ENCODE measurements around the gene ADCY10. TPM values are rescaled to one million over a fixed set of nuclear protein-coding genes. Genes with fewer than 3 reads are reported as not detected.
A peak's percentile ranks its signal among the peaks of the same experiment; 100 is the strongest.

ADCY10 gene
- total RNA-seq, 1 donor from 2014 or later = not detected

DNA sequence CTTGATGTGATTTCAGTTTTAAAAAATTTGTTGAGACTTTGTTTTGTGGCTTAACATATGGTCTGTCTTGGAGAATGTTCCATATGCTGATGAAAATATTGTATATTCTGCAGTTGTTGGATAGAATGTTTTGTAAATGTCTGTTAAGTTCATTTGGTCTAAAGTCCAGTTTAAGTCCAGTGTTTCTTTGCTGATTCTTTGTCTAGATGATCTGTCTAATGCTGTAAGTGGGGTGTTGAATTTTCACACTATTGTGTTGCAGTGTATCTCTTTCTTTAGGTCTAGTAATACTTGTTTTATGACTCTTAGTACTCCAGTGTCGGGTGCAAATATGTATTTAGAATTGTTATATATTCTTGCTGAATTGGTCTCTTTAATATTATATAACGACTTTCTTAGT, 33.8 kb upstream of the ADCY10 start:
- TF ChIP-seq, protein P1, sequence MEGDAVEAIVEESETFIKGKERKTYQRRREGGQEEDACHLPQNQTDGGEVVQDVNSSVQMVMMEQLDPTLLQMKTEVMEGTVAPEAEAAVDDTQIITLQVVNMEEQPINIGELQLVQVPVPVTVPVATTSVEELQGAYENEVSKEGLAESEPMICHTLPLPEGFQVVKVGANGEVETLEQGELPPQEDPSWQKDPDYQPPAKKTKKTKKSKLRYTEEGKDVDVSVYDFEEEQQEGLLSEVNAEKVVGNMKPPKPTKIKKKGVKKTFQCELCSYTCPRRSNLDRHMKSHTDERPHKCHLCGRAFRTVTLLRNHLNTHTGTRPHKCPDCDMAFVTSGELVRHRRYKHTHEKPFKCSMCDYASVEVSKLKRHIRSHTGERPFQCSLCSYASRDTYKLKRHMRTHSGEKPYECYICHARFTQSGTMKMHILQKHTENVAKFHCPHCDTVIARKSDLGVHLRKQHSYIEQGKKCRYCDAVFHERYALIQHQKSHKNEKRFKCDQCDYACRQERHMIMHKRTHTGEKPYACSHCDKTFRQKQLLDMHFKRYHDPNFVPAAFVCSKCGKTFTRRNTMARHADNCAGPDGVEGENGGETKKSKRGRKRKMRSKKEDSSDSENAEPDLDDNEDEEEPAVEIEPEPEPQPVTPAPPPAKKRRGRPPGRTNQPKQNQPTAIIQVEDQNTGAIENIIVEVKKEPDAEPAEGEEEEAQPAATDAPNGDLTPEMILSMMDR (IDR thresholded peaks at IDR 0.05) = no peak
- TF ChIP-seq POLR2AphosphoS5 (IDR thresholded peaks at IDR 0.05; ENCODE audit: insufficient read depth in 1 of 2, low read depth in 1 of 2) = no peak
- TF ChIP-seq POLR2A (IDR thresholded peaks at IDR 0.05) = no peak
- H3K4me1 ChIP-seq = peaks cover 16% of the 10 kb centered on the region

DNA sequence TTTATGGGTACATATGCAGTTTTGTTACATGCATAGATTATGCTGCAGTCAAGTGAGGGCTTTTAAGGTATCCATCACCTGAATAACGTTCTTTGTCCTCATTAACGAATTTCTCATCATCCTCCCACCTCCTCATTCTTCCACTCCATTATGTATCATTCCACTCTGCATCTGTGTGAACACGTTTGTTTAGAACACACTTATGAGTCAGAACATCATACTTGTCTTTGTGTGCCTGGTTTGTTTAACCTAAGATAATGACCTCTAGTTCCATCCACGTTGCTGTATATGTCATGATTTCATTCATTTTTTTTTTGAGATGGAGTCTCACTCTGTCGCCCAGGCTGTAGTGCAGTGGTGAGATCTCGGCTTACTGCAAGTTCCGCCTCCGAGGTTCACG, 29.6 kb upstream of the ADCY10 start:
- TF ChIP-seq POLR2A (IDR thresholded peaks at IDR 0.05) = no peak
- TF ChIP-seq, protein P1 (IDR thresholded peaks at IDR 0.05) = no peak
- TF ChIP-seq POLR2AphosphoS5 (IDR thresholded peaks at IDR 0.05; ENCODE audit: insufficient read depth in 1 of 2, low read depth in 1 of 2) = no peak

More for the DNA sequence above, 33.8 kb upstream of the ADCY10 start:
- peaks cover 0 to 6% of the 10 kb centered on the region in 2 donors for H3K36me3 ChIP-seq
- intact Hi-C loops (cut with DNase I) = no loop called here
- no peaks in the 10 kb centered on the region for H3K9me3 ChIP-seq
- no peak for DNase-seq (ENCODE audit: extremely low spot score in 2 of 2)
- H3K27ac ChIP-seq = no peak overlapping the region
- H3K27me3 ChIP-seq = no peaks in the 10 kb centered on the region
- H3K4me3 ChIP-seq = no peak overlapping the region

DNA sequence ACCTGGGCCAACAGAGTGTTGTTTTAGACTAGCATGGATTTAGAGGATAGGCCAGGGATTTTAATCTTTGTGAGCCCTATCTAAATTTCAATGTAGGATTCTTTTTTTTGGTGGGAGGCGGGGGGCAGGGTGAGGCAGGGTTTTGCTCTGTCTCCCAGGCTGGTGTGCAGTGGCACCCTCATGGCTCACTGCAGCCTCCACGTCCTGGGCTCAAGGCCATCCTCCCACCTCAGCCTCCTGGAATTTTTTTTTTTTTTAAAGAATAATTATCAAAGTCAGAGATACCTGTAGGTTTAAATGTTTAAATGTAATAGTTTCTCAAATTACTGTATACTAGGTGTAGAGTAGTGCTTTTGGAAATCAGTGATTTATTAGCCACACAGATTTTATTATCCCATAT, 26.3 kb upstream of the ADCY10 start:
- DNase-seq (ENCODE audit: extremely low spot score in 2 of 2) = no peak
- Histone ChIP-seq H3K4me1 (peaks cover 15% of the 10 kb centered on the region), H3K27me3 (no peaks in the 10 kb centered on the region), H3K27ac (no peak overlapping the region), H3K4me3 (no peak overlapping the region), H3K36me3 (no peaks in the 10 kb centered on the region), H3K9me3 (no peaks in the 10 kb centered on the region)
- TF ChIP-seq, protein P1 (IDR thresholded peaks at IDR 0.05) = no peak
- no peak for TF ChIP-seq POLR2A (IDR thresholded peaks at IDR 0.05)
- TF ChIP-seq POLR2AphosphoS5 (IDR thresholded peaks at IDR 0.05; ENCODE audit: insufficient read depth in 1 of 2, low read depth in 1 of 2) = no peak
- intact Hi-C loops (cut with DNase I) = no loop called here

More for the DNA sequence above, 29.6 kb upstream of the ADCY10 start:
- no peaks in the 10 kb centered on the region for H3K36me3 ChIP-seq
- no peak for DNase-seq (ENCODE audit: extremely low spot score in 2 of 2)
- intact Hi-C loops (cut with DNase I) = no loop called here
- H3K4me3 ChIP-seq = no peak overlapping the region
- no peaks in the 10 kb centered on the region for H3K27me3 ChIP-seq
- no peak overlapping the region for H3K27ac ChIP-seq
- H3K4me1 ChIP-seq = peaks cover 7% of the 10 kb centered on the region
- H3K9me3 ChIP-seq = no peaks in the 10 kb centered on the region

DNA sequence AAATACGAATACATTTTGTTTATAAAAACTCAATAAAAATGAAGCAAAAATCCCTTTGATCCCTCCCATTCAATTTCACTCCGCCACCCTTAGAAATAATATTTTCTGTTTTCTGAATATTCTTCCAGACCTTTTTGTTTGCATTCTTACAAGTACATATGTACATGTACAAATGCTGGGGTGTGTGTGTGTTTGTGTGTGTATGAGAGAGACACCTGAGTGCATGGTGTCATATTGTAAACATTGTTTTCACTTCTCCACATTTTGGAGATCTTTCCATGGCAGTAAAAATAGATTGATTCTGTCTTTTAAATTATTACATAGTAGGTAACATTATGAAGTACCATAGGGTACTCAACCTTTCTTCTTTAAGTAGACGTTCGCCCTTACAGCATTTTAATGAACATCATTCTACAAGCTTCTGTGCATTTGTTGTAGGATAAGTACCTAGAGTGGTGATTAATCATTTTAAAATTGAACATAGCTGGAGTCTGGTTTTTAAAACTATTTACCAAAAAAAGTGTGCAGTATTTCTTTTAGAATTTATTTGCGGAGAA, 24.2 kb upstream of the ADCY10 start:
- Histone ChIP-seq H3K9me3 (no peaks in the 10 kb centered on the region), H3K36me3 (no peaks in the 10 kb centered on the region), H3K4me1 (peaks cover 36% of the 10 kb centered on the region), H3K27me3 (no peaks in the 10 kb centered on the region), H3K4me3 (peak overlapping the region; percentile 90 to 93), H3K27ac (peak overlapping the region; percentile 97)
- no peak for TF ChIP-seq POLR2A (IDR thresholded peaks at IDR 0.05)
- intact Hi-C loops (cut with DNase I) = no loop called here
- DNase-seq (ENCODE audit: extremely low spot score in 2 of 2) = no peak

DNA sequence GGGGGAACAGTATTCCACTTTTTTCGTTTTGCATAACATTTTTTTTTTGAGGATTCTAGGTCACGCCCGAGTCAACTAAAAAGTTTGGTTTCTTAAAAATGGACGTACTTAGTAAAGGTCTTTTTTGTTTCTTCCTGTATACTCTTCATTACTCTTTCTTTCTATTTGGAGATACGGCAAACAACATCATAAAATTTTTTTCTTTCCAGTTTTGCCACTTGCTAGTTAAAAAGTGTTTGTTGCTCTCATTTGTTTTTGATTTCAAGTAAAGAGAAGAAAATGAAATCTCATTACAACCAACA, 23.7 kb upstream of the ADCY10 start:
- H3K9me3 ChIP-seq = no peaks in the 10 kb centered on the region
- DNase-seq (ENCODE audit: extremely low spot score in 2 of 2) = no peak
- H3K4me1 ChIP-seq = peaks cover 38% of the 10 kb centered on the region
- no peaks in the 10 kb centered on the region for H3K36me3 ChIP-seq
- TF ChIP-seq POLR2AphosphoS5 (IDR thresholded peaks at IDR 0.05; ENCODE audit: insufficient read depth in 1 of 2, low read depth in 1 of 2) (no peak), POLR2A (IDR thresholded peaks at IDR 0.05) (no peak)
- TF ChIP-seq, protein P1 (IDR thresholded peaks at IDR 0.05) = no peak
- intact Hi-C loops (cut with DNase I) = no loop called here
- no peaks in the 10 kb centered on the region for H3K27me3 ChIP-seq
- peak overlapping the region; percentile 90 to 93 for H3K4me3 ChIP-seq
- H3K27ac ChIP-seq = peak overlapping the region; percentile 97

Data from vagina (tissue), 2 donors.